ENCODE measurements around the gene TCEAL2. TPM values are rescaled to one million over a fixed set of nuclear protein-coding genes. Genes with fewer than 3 reads are reported as not detected.

TCEAL2 gene
- total RNA-seq, 3 donors from 2014 or later, result not detected

DNA sequence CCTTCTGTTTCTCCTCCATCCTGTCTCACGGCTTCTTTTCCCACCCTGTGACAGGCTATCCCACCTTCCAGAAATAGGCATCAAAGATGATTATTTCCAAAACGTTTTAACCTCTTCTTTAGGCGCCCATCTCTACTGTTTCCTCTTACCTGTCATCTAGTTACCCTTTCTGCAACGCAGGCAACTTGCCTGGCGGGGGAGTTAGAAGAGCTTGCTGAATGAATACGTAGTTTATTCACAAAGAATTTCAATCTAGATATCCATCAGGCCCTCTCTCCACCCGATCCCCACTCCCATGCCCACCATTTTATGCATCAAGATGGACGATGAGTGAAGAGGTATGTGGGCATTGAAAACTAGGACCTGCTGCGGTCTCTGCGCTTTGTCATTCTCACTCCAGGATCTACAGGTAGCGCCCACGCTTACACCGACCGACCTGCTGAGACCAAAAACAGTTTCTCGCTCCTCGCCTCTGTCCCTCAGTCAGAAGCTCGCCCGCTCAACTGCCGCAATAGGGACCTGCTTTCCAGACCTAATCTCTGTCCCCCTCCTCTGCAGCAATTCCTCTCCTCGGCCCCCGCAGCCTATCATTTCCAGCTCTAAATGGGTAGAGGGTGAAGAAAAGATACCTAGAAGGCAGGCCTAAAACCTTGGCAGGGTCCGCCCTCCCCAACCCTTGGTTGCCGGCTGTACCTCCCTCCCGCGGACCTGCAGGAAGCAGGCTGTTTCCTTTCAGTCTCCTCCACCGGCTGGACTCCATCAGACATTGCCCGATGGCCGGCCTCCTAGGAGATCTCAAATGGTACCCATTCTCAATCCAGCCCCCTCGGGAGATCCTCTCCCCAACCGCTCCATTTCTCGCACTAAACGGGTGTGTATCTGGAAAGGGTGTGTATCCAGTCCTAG is 29.7 kb downstream of the TCEAL2 start:
- H3K4me1 Mint-ChIP-seq (ENCODE audit: low read depth), result peaks cover 11% of the 10 kb centered on the region
- H3K36me3 Mint-ChIP-seq (ENCODE audit: insufficient read depth), result no peaks in the 10 kb centered on the region
- ATAC-seq, result peak; percentile 42 to 45
- DNase-seq, result no peak
- H3K4me3 Mint-ChIP-seq, result peak overlapping the region; percentile 94
- H3K27me3 Mint-ChIP-seq (ENCODE audit: low read depth), result no peaks in the 10 kb centered on the region
- H3K9me3 Mint-ChIP-seq, result no peaks in the 10 kb centered on the region

DNA sequence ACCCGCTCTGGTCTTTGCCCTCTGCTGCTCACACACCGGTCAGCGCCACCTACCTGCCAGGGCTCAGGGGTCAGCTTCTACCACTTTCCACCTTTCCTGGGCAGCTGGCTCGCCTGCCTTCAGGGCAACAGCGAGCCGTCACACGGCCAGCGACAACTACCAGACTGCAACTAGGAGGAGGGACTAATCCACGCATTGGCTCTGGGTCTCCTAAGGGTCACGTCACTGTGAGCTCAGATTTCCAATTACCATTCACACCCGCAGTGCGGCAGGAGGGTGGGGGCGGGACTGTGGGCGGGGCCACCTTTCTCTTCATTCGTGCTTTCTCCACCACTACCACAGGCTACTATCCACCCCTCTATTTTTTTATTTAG is 30.3 kb downstream of the TCEAL2 start, which contains the start of gene BEX5:
Gene BEX5, minus strand, starts transcription at position 172 of the 374 bp plus-strand sequence. CDS start 1,712 bp downstream, outside the sequence.
- no peaks in the 10 kb centered on the region for H3K9me3 Mint-ChIP-seq
- peak within 1 kb of the TSS; percentile 94 for H3K4me3 Mint-ChIP-seq

More for the DNA sequence above, 30.3 kb downstream of the TCEAL2 start, which contains the start of gene BEX5:
- Mint-ChIP-seq H3K27me3 (ENCODE audit: low read depth) (no peaks in the 10 kb centered on the region), H3K36me3 (ENCODE audit: insufficient read depth) (no peaks in the 10 kb centered on the region), H3K4me1 (ENCODE audit: low read depth) (peaks cover 11% of the 10 kb centered on the region)
- peak; percentile 43 for DNase-seq
- peak; percentile 93 to 97 for ATAC-seq

Other genes with a start within 250 kb of the TCEAL2 start
- gene ZMAT1, start 193.7 kb upstream of the TCEAL2 start, total RNA-seq, result 1 to 10 TPM in 2 of 3 donors, under 1 TPM in 1; 0.95 to 1.1 (median 1.1) TPM
- not detected for gene TCEAL6, start 16.8 kb downstream of the TCEAL2 start, total RNA-seq
- 1 to 10 TPM; 1.2 to 1.9 (median 1.8) TPM for gene BEX5, start 30.3 kb downstream of the TCEAL2 start, total RNA-seq
- not detected for gene TCP11X1, start 89.6 kb downstream of the TCEAL2 start, total RNA-seq
- gene NXF2, start 121.5 kb downstream of the TCEAL2 start, total RNA-seq, result not detected

All from activated T-cell treated with anti-CD3 and anti-CD28 coated beads, Interleukin-2, amount 50 U/mL, for 4 hours (primary cell).